GM12878 (cell line): Measurements from ENCODE around the gene GSTP1. TPM values are rescaled to one million over a fixed set of nuclear protein-coding genes. Genes with fewer than 3 reads are reported as not detected.

Experiments
- BCL3 ChIP-seq: IDR thresholded peaks from 2 replicates; pipeline ENCODE4 v1.6.1; 2011; ENCODE audit warnings: borderline replicate concordance, low read depth, mild to moderate bottlenecking, moderate library complexity, low read length; ENCODE audit not compliant: insufficient read depth, poor library complexity, severe bottlenecking
- BRCA1 ChIP-seq: IDR thresholded peaks from 2 replicates; pipeline ENCODE4 v1.6.1; 2011; ENCODE audit warnings: low read depth, low read length, improper control_type of control experiment
- DPF2 ChIP-seq: fragments of 450-650 bp; IDR thresholded peaks from 2 replicates; pipeline ENCODE4 v1.6.1; 2017; ENCODE audit warnings: mild to moderate bottlenecking
- E2F8 ChIP-seq: fragments of 450-650 bp; IDR thresholded peaks from 2 replicates; pipeline ENCODE4 v1.6.1; 2018; ENCODE audit warnings: mild to moderate bottlenecking, low read depth, moderate library complexity; ENCODE audit not compliant: partially characterized antibody
- IRF3 ChIP-seq: fragments of 450-650 bp; IDR thresholded peaks from 2 replicates; pipeline ENCODE4 v1.6.1; 2014; ENCODE audit warnings: mild to moderate bottlenecking
- KAT2A ChIP-seq: conservative IDR thresholded peaks from 2 replicates; pipeline ENCODE4 v1.6.1; 2011; ENCODE audit warnings: low read depth, low read length; ENCODE audit not compliant: control insufficient read depth
- LARP7 ChIP-seq: fragments of 450-650 bp; IDR thresholded peaks from 2 replicates; pipeline ENCODE4 v1.6.1; 2017; ENCODE audit warnings: mild to moderate bottlenecking
- MLLT1 ChIP-seq: fragments of 450-650 bp; IDR thresholded peaks from 2 replicates; pipeline ENCODE4 v1.6.1; 2016; ENCODE audit warnings: mild to moderate bottlenecking
- NBN ChIP-seq: fragments of 450-650 bp; IDR thresholded peaks from 2 replicates; pipeline ENCODE4 v1.6.1; 2016
- NFYA ChIP-seq: IDR thresholded peaks from 2 replicates; pipeline ENCODE4 v1.6.1; 2011; ENCODE audit warnings: low read depth, mild to moderate bottlenecking, low read length, improper control_type of control experiment, borderline replicate concordance
- NFYB ChIP-seq: IDR thresholded peaks from 2 replicates; pipeline ENCODE4 v1.6.1; 2011; ENCODE audit warnings: low read depth, mild to moderate bottlenecking, low read length, improper control_type of control experiment, moderate library complexity; ENCODE audit not compliant: insufficient read depth
- NKRF ChIP-seq: fragments of 450-650 bp; conservative IDR thresholded peaks from 2 replicates; pipeline ENCODE4 v1.6.1; 2017; ENCODE audit warnings: mild to moderate bottlenecking, moderate library complexity
- NRF1 ChIP-seq: conservative IDR thresholded peaks from 2 replicates; pipeline ENCODE4 v1.6.1; 2011; ENCODE audit warnings: mild to moderate bottlenecking, low read depth, low read length, improper control_type of control experiment
- PKNOX1 ChIP-seq: fragments of 450-650 bp; IDR thresholded peaks from 2 replicates; pipeline ENCODE4 v1.6.1; 2016; ENCODE audit warnings: mild to moderate bottlenecking
- POLR2A ChIP-seq: IDR thresholded peaks from 2 replicates; pipeline ENCODE4 v1.6.1; 2011; ENCODE audit warnings: low read depth, mild to moderate bottlenecking, low read length
- POU2F2 ChIP-seq: IDR thresholded peaks from 3 replicates; pipeline ENCODE4 v1.6.1; 2011; ENCODE audit warnings: low read depth, mild to moderate bottlenecking, low read length, borderline replicate concordance
- SMAD1 ChIP-seq: fragments of 450-650 bp; IDR thresholded peaks from 2 replicates; pipeline ENCODE4 v1.6.1; 2018; ENCODE audit warnings: mild to moderate bottlenecking, low read depth; ENCODE audit not compliant: partially characterized antibody
- SMARCA5 ChIP-seq: fragments of 450-650 bp; IDR thresholded peaks from 2 replicates; pipeline ENCODE4 v1.6.1; 2017; ENCODE audit warnings: mild to moderate bottlenecking
- TARDBP ChIP-seq: IDR thresholded peaks from 2 replicates; pipeline ENCODE4 v1.6.1; 2016; ENCODE audit warnings: borderline replicate concordance
- TCF3 ChIP-seq: IDR thresholded peaks from 2 replicates; pipeline ENCODE4 v1.6.1; 2012; ENCODE audit warnings: low read depth, mild to moderate bottlenecking, low read length, borderline replicate concordance; ENCODE audit not compliant: insufficient read depth
- polyA plus RNA-seq, 11 experiments: library from polyadenylated mRNA; depleted of rRNA in 4 of 11; unstranded in 6 of 11; stranded (reverse) in 5 of 11; fragments of >200 nt; fragmentation: Nextera tagmentation in 4 of 11; fragmentation: Illumina TruSeq in 1 of 11; extraction: Ambion mirVana in 4 of 11; extraction: Trizol in 1 of 11; gene quantifications; 1 replicate in 1 of 11; 2 replicates in 10 of 11; pipeline versions ENCODE4 v1.2.1 to v1.2.3, GENCODE V29; 2011 to 2016; ENCODE audit warnings: inconsistent platforms in 2 of 11, missing spikeins in 2 of 11, low read depth in 1 of 11
- total RNA-seq, 4 experiments: library from RNA; depleted of rRNA in 3 of 4; stranded (reverse); fragments of >200 nt in 3 of 4; fragmentation: Illumina TruSeq in 1 of 4; extraction: Trizol in 1 of 4; gene quantifications; 2 replicates each; pipeline versions ENCODE4 v1.2.1 to v1.2.3, GENCODE V29; 2013 to 2021

GSTP1 gene
- total and polyA plus RNA-seq, 10 of the 15 experiments (the other 5 are each of a cell fraction or from before 2014, with no cell fraction given), result 469 to 1,788 (median 955) TPM

- TF ChIP-seq NKRF (peak; percentile 50; the same call in 1 of the 2 replicates), NRF1 (0 out of 2 replicates have a peak, but pooled peaks have one; percentile 1), E2F8 (no peak), BCL3 (no peak), NBN (peak; percentile 73), SMARCA5 (peak; percentile 72), POLR2A (peak; percentile 82), KAT2A (no peak), NFYA (no peak), DPF2 (peak; percentile 68; the same call in 1 of the 2 replicates), PKNOX1 (no peak), POU2F2 (0 out of 3 replicates have a peak, but pooled peaks have one; percentile 15), BRCA1 (no peak), LARP7 (peak; percentile 82), SMAD1 (no peak), TARDBP (no peak), TCF3 (0 out of 2 replicates have a peak, but pooled peaks have one; percentile 19), IRF3 (no peak), NFYB (no peak), MLLT1 (0 out of 2 replicates have a peak, but pooled peaks have one; percentile 36)
These were observed 46.8 kb downstream of the GSTP1 start (continued) for GRCh38 chr11:67630228-67630942.
